CD14-positive monocyte (primary cell): Measurements from ENCODE around the gene CDIPT. TPM values are rescaled to one million over a fixed set of nuclear protein-coding genes. Genes with fewer than 3 reads are reported as not detected.

Experiments used
- DNase-seq, 3 donors: peaks; one replicate each; pipeline ENCODE4 v3.0.0-alpha.2; 2011 to 2022
- H2AFZ ChIP-seq: 2 replicates; pipeline ENCODE4 v1.6.0; 2012; ENCODE audit warnings: mild to moderate bottlenecking, low read depth, low read length, inconsistent platforms; ENCODE audit not compliant: insufficient read depth, poor library complexity, severe bottlenecking
- H3K27ac ChIP-seq, 2 donors: 1 replicate in 1 of 2; 2 replicates in 1 of 2; pipeline ENCODE4 v1.5.1; 2012 to 2013; ENCODE audit warnings: low read length in 2 of 2, control low read depth in 1 of 2, inconsistent platforms in 1 of 2, low read depth in 1 of 2, mild to moderate bottlenecking in 1 of 2
- H3K27me3 ChIP-seq, 2 donors: one replicate each; pipeline versions ENCODE4 v1.6.0 to v1.6.1; 2011 to 2013; ENCODE audit warnings: low read length in 2 of 2; ENCODE audit not compliant: control insufficient read depth in 2 of 2, insufficient read depth in 2 of 2
- H3K36me3 ChIP-seq, 2 donors: replicated peaks in 1 of 2; 1 replicate in 1 of 2; 2 replicates in 1 of 2; pipeline versions ENCODE4 v1.5.1 to v1.6.1; 2012 to 2013; ENCODE audit warnings: low read length in 2 of 2, control low read depth in 1 of 2, inconsistent platforms in 1 of 2, mild to moderate bottlenecking in 1 of 2; ENCODE audit not compliant: insufficient read depth in 2 of 2, control insufficient read depth in 1 of 2
- H3K4me1 ChIP-seq, 2 donors: 1 replicate in 1 of 2; 2 replicates in 1 of 2; pipeline versions ENCODE4 v1.5.1 to v1.6.1; 2012 to 2013; ENCODE audit warnings: low read length in 2 of 2, control low read depth in 1 of 2, inconsistent platforms in 1 of 2, mild to moderate bottlenecking in 1 of 2, moderate library complexity in 1 of 2; ENCODE audit not compliant: insufficient read depth in 2 of 2, control insufficient read depth in 1 of 2
- H3K4me2 ChIP-seq: replicated peaks from 2 replicates; pipeline ENCODE3; 2012; ENCODE audit warnings: low read length, moderate library complexity, mild to moderate bottlenecking; ENCODE audit not compliant: poor library complexity, severe bottlenecking; ENCODE audit errors: extremely low read depth
- H3K4me3 ChIP-seq, 3 experiments: fragments of 200-600 bp in 1 of 3; sonication (generic) in 1 of 3; replicated peaks in 1 of 3; 1 replicate in 2 of 3; 2 replicates in 1 of 3; pipeline ENCODE4 v1.5.1; 2011 to 2013; ENCODE audit warnings: low read length in 3 of 3, mild to moderate bottlenecking in 3 of 3, control low read depth in 2 of 3, low read depth in 2 of 3, inconsistent platforms in 1 of 3, moderate library complexity in 1 of 3
- H3K79me2 ChIP-seq: 2 replicates; pipeline ENCODE4 v1.6.0; 2012; ENCODE audit warnings: mild to moderate bottlenecking, control low read depth, inconsistent platforms, low read length, moderate library complexity; ENCODE audit not compliant: insufficient read depth
- H3K9ac ChIP-seq: 2 replicates; pipeline ENCODE4 v1.6.0; 2017; ENCODE audit warnings: low read length, mild to moderate bottlenecking; ENCODE audit not compliant: insufficient read depth, poor library complexity, severe bottlenecking
- H3K9me3 ChIP-seq, 2 donors: replicated peaks in 1 of 2; 1 replicate in 1 of 2; 2 replicates in 1 of 2; pipeline versions ENCODE4 v1.5.1 to v1.6.1; 2012 to 2013; ENCODE audit warnings: low read length in 2 of 2, control low read depth in 1 of 2; ENCODE audit not compliant: control insufficient read depth in 1 of 2, insufficient read depth in 1 of 2
- H4K20me1 ChIP-seq: 2 replicates; pipeline ENCODE4 v1.6.0; 2012; ENCODE audit warnings: mild to moderate bottlenecking, low read length, control low read depth, moderate library complexity; ENCODE audit not compliant: insufficient read depth
- H3K27ac Mint-ChIP-seq, 7 donors: one replicate each; pipeline ENCODE4 v1.8.0; 2020; ENCODE audit warnings: mild to moderate bottlenecking in 7 of 7, mixed read lengths in 7 of 7, moderate library complexity in 6 of 7, inconsistent platforms in 2 of 7
- H3K27me3 Mint-ChIP-seq, 3 donors: one replicate each; pipeline ENCODE4 v1.8.0; 2021 to 2022; ENCODE audit warnings: low read depth in 3 of 3, mild to moderate bottlenecking in 3 of 3, mixed read lengths in 3 of 3, moderate library complexity in 3 of 3, inconsistent platforms in 1 of 3
- H3K36me3 Mint-ChIP-seq, 2 donors: one replicate each; pipeline ENCODE4 v1.8.0; 2020; ENCODE audit warnings: mixed read lengths in 2 of 2, inconsistent platforms in 1 of 2, mild to moderate bottlenecking in 1 of 2
- H3K4me1 Mint-ChIP-seq: one replicate; pipeline ENCODE4 v1.8.0; 2020; ENCODE audit warnings: mild to moderate bottlenecking, mixed read lengths
- H3K4me3 Mint-ChIP-seq, 2 donors: one replicate each; pipeline ENCODE4 v1.8.0; 2020; ENCODE audit warnings: mild to moderate bottlenecking in 2 of 2, mixed read lengths in 2 of 2, moderate library complexity in 1 of 2
- H3K9me3 Mint-ChIP-seq, 7 donors: one replicate each; pipeline ENCODE4 v1.8.0; 2020 to 2022; ENCODE audit warnings: mixed read lengths in 7 of 7, mild to moderate bottlenecking in 6 of 7, moderate library complexity in 6 of 7, inconsistent platforms in 2 of 7
- CTCF ChIP-seq: fragments of 200-600 bp; IDR thresholded peaks from one replicate; pipeline ENCODE4 v1.8.0; 2022; ENCODE audit warnings: antibody characterized with exemption, mild to moderate bottlenecking
- WGBS: methylation state at CpG from one replicate; pipeline ENCODE4 v1.1.5; 2013; ENCODE audit warnings: missing lambda C conversion rate; ENCODE audit not compliant: insufficient coverage; 5-methylcytosine and 5-hydroxymethylcytosine counted together
- intact Hi-C, 2 donors: fragments of 100-400 bp; cut with micrococcal nuclease; formaldehyde crosslinking; loops; one replicate each; pipeline versions ENCODE4 v1.15.0 to v1.15.1; 2023
- polyA plus RNA-seq, 3 donors: library from polyadenylated mRNA; depleted of rRNA in 1 of 3; unstranded in 2 of 3; stranded (reverse) in 1 of 3; fragments of 300-500 nt in 2 of 3; fragments of >200 nt in 1 of 3; fragmentation: Illumina TruSeq in 2 of 3; gene quantifications; 1 replicate in 2 of 3; 2 replicates in 1 of 3; pipeline ENCODE4 v1.2.3, GENCODE V29; 2012 to 2021

The CDIPT gene
- polyA plus RNA-seq, 3 donors: 67.2 to 98.8 (median 93.5) TPM

DNA sequence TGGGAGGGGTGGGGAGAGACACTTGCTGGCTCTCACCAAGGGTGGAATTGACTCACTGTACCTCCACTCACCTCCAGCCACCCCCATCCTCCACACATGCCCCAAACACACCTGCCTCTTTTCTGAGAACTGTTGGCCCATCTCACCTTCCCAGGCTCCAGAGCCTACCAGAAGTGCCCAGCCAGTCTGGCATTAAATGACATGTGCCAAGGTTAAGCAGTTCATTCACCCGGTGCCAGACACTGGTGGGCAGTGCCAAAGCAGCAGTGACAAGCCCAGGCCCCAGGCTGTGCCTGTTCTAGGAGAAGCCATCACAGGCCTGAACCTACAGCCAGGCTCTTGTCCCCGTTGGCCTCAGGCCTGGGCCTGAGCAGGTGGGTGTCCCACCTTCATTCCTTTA lies 31.5 kb downstream of the CDIPT start:
- Mint-ChIP-seq H3K4me3 (no peak overlapping the region), H3K27ac (peak overlapping the region in 1 of 7 donors; percentile 13), H3K36me3 (peaks cover 62 to 74% of the 10 kb centered on the region in 2 donors), H3K27me3 (no peaks in the 10 kb centered on the region), H3K4me1 (peaks cover 5% of the 10 kb centered on the region), H3K9me3 (no peaks in the 10 kb centered on the region)
- Histone ChIP-seq H3K36me3 (peaks cover 63 to 75% of the 10 kb centered on the region in 2 donors), H3K27ac (no peak overlapping the region), H4K20me1 (peaks cover 95% of the 10 kb centered on the region), H3K79me2 (peaks cover 35% of the 10 kb centered on the region), H3K27me3 (no peaks in the 10 kb centered on the region), H3K4me1 (no peaks in the 10 kb centered on the region), H2AFZ (no peak overlapping the region), H3K9me3 (no peaks in the 10 kb centered on the region), H3K4me3 (no peak overlapping the region), H3K4me2 (no peak overlapping the region), H3K9ac (no peak overlapping the region)
- TF ChIP-seq CTCF: no peak
- intact Hi-C loops: no loop called here
- DNase-seq: no peak
- WGBS: 100% methylated on average over 1 of the region's 2 CpGs

DNA sequence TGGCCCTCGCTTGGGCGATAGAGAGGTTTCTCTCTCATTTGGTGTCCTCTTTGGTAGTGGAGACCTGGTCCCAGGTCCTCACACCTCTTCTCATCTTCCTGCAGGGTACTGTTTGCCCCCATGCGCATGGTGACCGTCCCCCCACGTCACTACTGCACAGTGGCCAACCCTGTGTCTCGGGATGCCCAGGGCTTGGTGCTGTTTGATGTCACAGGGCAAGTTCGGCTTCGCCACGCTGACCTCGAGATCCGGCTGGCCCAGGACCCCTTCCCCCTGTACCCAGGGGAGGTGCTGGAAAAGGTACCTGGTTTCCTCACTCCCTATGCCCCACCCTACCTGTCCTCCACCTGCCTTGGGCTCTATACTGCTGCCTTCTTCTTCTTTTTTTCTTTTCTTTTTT lies 32.3 kb downstream of the CDIPT start:
- no peak for DNase-seq
- no peak for TF ChIP-seq CTCF
- H4K20me1 ChIP-seq: peaks cover 97% of the 10 kb centered on the region
- H3K79me2 ChIP-seq: peaks cover 42% of the 10 kb centered on the region
- H3K27ac Mint-ChIP-seq: peak overlapping the region in 2 of 7 donors; percentile 15 to 66
- no peaks in the 10 kb centered on the region for H3K27me3 ChIP-seq
- no peaks in the 10 kb centered on the region for H3K4me1 ChIP-seq
- no peaks in the 10 kb centered on the region for H3K27me3 Mint-ChIP-seq
- peaks cover 56 to 73% of the 10 kb centered on the region in 2 donors for H3K36me3 ChIP-seq
- no peak overlapping the region for H3K9ac ChIP-seq
- WGBS: 100% methylated on average over 9 of the region's 11 CpGs
- H2AFZ ChIP-seq: no peak overlapping the region
- H3K4me3 ChIP-seq: no peak overlapping the region
- no peak overlapping the region for H3K4me3 Mint-ChIP-seq
- no peak overlapping the region for H3K27ac ChIP-seq
- peaks cover 57 to 73% of the 10 kb centered on the region in 2 donors for H3K36me3 Mint-ChIP-seq
- no peak overlapping the region for H3K4me2 ChIP-seq
- intact Hi-C loops: no loop called here
- no peaks in the 10 kb centered on the region for H3K9me3 ChIP-seq
- no peaks in the 10 kb centered on the region for H3K9me3 Mint-ChIP-seq
- peaks cover 5% of the 10 kb centered on the region for H3K4me1 Mint-ChIP-seq
